ENCODE measurements around the gene MCM8.

MCM8 gene

DNA sequence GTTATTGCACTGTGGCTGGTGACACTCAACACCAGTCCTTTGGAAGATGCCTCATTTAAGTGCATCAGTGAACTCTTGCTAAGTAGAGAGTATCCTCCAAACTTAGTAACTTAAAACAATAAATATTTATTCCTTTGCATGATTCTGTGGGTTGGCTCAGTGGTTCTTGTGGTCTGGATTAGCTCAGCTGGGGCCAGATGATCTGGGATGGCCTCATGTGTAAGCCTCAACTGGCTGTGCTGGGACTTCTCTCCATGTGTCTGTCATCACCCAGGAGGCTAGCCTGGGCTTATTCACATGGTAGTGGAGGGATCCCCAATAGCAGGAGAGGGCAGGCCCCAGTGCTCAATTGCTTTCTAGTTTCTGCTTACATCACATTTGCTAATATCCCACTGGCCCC, 95.1 kb downstream of the MCM8 start:
- DNase-seq: no peak

DNA sequence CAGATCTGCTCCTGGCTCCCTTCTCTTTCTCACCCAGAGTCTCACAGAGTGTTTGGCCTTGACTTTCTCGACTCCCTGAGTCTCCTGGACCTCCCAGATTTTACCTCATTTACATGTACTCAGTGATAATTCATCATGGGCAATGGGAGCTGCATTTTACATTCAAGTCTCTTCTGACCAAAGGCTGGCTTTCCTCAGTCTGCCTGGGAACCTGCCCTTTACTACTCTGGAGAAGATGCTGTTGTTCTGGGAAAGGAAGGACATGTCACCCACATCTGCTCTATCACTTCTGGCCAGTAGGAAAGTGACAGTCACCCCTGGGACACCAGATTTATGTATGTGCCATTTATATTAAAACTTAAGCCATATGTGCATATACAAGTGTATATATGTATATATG, 96.0 kb downstream of the MCM8 start:
- no peak for DNase-seq

DNA sequence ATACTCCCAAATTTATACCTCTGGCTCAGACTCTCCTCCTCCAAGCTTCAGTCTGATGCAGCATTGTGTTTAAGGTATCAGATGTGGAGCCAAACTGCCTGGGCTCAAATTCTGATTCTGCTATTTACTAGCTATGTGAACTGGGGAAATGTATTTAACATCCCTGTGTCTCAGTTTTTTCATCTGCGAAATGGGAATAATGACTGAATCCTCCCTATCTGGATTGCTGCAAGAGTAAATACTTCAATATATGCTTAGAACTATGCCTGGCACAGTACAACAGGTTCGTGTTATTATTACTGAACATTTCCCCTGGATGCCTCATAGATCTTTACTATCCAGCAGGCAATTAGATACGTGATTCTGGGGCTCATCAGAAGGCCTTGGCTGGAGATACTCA, 97.9 kb downstream of the MCM8 start:
- no peak for DNase-seq
